ENCODE results near the gene DDX50.
"Not testable (repeated sequence)": the region's sequence is repeated elsewhere in the genome, so short reads cannot be mapped to it uniquely, and the experiment has no call there.

The DDX50 gene, protein sequence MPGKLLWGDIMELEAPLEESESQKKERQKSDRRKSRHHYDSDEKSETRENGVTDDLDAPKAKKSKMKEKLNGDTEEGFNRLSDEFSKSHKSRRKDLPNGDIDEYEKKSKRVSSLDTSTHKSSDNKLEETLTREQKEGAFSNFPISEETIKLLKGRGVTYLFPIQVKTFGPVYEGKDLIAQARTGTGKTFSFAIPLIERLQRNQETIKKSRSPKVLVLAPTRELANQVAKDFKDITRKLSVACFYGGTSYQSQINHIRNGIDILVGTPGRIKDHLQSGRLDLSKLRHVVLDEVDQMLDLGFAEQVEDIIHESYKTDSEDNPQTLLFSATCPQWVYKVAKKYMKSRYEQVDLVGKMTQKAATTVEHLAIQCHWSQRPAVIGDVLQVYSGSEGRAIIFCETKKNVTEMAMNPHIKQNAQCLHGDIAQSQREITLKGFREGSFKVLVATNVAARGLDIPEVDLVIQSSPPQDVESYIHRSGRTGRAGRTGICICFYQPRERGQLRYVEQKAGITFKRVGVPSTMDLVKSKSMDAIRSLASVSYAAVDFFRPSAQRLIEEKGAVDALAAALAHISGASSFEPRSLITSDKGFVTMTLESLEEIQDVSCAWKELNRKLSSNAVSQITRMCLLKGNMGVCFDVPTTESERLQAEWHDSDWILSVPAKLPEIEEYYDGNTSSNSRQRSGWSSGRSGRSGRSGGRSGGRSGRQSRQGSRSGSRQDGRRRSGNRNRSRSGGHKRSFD

GRCh38 chr10:68901105-68901927, at the start of gene DDX50:
Gene DDX50 (plus strand): TSS chr10:68901315. CDS start chr10:68901385, 70 bp downstream.
- peak; percentile 92 for DNase-seq

GRCh38 chr10:68856352-68856751, 44.8 kb upstream of the DDX50 start:
- DNase-seq, result no peak

DNA sequence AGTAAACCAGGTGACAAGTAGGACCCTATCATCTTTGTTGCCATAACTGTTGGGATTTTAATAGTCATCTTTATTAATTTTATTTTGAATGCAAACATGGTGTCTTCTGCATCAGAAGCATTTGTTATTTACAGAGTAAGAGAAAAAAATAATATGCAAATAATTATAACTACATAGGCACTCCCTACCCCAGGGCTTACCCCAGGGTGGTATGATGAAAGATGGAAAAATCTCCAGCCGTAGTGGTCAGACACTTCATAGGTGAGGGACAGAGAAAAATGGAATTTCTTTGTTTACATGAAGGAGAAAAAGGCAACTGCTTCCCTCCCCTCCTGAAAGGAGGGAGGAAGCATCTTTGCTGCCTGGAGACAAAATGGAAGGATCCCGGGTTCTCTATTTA, 44.1 kb upstream of the DDX50 start:
- no peak for DNase-seq

- no peak for DNase-seq
These were observed 39.9 kb upstream of the DDX50 start for GRCh38 chr10:68861253-68861652.

GRCh38 chr10:68864611-68865010, 36.5 kb upstream of the DDX50 start:
- DNase-seq, result no peak

DNA sequence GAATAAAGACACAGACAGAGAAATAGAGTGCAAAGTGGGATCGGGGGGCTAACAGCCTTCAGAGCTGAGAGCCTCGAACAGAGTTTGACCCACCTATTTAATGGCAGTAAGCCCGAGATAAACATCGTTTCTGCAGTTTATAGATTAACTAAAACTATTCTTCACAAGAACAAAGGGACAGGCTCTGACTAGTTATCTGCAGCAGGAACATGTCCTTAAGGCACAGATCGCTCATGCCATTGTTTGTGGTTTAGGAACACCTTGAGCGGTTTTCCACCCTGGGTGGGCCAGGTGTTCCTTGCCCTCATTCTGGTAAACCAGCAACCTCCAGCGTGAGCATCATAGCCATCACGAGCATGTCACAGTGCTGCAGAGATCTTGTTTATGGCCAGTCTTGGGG, 32.9 kb upstream of the DDX50 start:
- not testable (repeated sequence) for DNase-seq

- no peak for DNase-seq
These were observed 31.5 kb upstream of the DDX50 start for GRCh38 chr10:68869623-68870022.

GRCh38 chr10:68870061-68870460, 31.1 kb upstream of the DDX50 start:
- DNase-seq, result no peak

DNA sequence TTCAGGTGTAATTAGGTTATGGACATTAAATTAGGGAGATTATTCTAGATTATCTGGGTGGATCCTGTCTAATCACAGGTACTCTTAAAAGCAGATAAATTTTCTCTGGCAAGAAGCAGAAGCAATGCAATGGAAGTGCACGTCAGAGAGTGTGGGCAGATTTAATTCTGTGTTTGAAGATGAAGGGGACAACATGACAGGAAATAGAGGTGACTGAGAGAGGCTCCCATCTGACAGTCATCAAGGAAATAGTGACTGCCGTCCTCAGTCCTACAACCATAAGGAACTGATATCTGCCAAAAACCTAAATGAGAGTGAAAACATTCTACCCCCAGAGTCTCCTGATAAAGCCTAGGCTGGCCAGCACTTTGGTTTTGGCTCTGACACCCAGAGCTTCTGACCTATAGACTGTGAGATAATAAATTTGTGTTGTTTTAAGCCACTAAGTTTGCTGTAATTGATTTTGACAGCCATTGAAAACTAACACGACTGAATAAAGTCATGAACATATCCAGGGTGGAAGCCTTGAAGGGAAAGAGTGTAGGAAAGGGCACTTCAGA, 30.5 kb upstream of the DDX50 start:
- no peak for DNase-seq

- no peak for DNase-seq
These were observed 29.9 kb upstream of the DDX50 start for GRCh38 chr10:68871105-68871711.

DNA sequence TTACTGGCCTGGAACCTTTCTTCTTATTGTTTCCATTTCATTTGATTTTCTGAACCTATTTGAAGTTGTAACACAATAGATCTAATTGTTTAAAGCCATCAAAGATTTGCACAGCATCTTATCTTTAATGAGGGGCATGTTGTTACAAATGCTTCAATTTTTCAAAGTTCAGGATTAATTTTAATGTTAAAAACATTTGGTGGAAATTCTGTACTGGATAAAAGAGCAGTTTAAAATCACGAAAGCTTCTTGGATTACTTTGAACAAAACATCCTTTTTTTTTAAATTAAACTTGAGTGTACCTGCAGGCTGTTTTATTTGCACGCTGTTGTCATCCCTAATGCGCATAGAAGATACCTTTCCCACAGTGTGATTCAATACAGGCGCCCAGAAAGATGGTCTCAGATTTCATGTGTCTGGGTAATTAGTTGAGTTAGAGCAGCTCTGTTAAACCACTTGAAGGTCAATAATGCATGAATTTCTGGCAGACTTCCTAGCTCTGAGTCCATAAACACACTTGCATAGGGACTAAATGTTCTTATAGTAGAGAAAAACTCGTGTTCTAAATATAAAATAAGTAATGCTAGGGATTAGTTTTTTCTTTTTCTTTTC, 29.3 kb upstream of the DDX50 start:
- DNase-seq, result no peak

GRCh38 chr10:68876246-68877138, 24.6 kb upstream of the DDX50 start:
- DNase-seq, result no peak

DNA sequence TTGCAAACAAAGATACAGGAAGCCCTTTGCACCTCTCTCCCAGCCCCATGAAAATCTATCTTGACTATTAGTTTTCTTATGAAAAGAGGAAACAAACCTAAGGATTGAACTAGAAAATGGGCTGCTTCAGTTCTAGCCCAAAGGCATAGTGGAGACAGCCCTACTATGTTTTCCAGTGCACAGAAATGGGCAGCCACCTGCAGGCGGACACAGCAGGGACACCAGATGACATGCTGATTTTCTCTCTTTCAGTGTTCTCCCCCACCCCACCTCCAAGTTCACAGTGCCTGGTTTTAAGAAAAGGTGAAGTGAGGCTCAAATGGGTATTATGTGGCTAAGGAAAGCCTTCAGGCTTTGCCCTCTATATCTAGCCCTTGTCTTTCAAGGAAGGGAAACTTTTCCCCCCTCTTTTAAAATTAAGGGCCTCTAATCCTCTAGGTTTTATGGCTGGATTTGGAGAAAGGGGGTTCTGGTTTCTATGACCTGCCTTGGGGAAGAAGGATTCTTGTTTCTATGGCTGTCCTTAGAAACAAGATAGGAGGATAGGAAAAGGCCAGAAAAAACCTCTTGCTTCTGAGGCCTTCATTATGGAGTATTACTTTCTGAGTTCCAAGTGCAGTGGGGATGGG, 23.5 kb upstream of the DDX50 start:
- no peak for DNase-seq

DNA sequence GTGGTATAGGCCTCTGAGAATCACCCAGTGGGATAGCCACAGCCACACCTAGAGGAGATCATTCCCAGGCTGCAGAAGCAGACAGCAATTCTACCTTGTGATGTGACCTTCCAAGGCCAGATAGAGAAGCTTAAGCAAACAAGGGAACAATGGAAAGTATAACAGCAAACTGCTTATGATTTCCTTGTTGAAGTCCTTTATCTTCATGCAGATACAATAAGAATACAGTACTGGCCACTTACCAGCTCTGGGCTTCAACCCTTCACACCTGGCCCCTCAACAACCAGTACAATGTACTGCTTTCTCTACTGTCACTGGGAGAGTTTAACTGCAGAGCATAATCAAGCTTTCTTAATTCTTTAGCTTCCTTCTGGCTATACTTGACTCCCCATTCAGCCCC, 22.6 kb upstream of the DDX50 start:
- DNase-seq, result no peak

- no peak for DNase-seq
These were observed 21.5 kb upstream of the DDX50 start for GRCh38 chr10:68879628-68880027.

DNA sequence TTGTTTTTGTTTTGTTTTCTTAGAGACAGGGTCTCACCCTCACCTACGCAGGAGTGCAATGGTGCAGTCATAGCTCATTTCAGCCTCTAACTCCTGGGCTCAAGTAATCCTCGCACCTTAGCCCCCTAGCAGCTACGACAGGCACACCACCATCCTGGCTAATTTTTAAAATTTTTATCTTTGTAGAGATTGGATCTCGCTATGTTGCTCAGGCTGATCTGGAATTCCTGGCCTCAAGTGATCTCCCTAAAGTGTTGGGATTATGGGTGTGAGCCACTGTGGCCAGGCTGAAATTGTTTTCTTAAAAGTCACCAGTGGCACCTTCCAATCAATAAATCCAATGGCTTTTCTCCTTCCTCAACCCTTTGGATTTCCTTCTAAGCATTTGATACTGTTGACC, 20.9 kb upstream of the DDX50 start:
- no peak for DNase-seq

- no peak for DNase-seq
These were observed 6.1 kb upstream of the DDX50 start for GRCh38 chr10:68895041-68895440.

DNA sequence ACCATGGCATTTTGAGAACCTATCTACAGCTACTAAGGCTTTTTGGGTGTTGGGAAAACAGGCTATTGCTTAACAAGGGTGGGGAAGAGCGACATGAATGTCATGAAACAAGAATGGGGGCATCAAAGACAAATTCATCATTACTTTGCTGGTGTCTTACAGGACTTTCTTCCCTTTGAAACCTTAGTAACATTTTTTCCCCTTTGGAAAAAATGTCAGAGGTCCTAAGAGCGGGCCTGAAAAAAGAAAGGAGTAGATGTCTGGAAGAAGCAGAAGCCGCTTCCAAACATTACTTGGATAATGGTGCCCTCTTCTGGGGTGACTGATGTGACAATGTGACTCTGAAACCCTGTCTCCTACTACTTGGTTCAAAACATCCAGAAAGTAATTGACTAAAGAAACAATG, 3.8 kb upstream of the DDX50 start:
- DNase-seq, result no peak

GRCh38 chr10:68899186-68899745, 1.8 kb upstream of the DDX50 start:
- no peak for DNase-seq

GRCh38 chr10:68900427-68901104, 549 bp upstream of the DDX50 start:
- DNase-seq, result peak; percentile 80

All from activated CD4-positive, CD25-positive, alpha-beta regulatory T cell treated with anti-CD3 and anti-CD28 coated beads, Interleukin-2, amount 50 U/mL, for 72 hours (primary cell).